ENCODE results near the gene KCNAB1.

Gene KCNAB1

DNA sequence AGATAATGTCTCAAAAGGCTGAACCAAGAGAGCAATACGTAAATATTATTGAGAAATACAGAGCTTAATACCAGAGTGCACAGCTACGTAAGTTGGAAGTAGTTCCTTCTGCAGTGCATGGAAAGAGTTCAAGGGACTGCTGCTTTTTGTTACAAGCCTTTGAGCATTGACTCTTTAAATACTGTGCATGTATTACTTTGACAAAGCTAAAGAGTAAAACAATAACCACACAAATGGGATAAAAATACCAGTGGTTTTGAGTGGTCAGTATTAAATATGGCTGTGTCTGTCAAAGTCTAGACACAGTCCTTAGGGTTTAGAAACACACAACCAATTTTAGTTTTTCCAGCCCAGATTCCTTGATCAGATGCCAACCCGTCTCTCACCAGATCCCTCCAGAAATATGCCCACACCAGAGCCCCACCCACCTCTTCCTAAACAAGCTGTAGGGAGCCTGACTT, 372.5 kb downstream of the KCNAB1 start:
- Histone ChIP-seq H3K4me3 (ENCODE audit: control insufficient read depth in 1 of 7, extremely low read depth in 1 of 7, insufficient read depth in 4 of 7, low read depth in 2 of 7, low read length in 6 of 7) (no peak overlapping the region), H3K27me3 (replicated peaks in 2 of 5; ENCODE audit: control insufficient read depth in 4 of 5, insufficient read depth in 5 of 5, low read length in 4 of 5) (no peaks in the 10 kb centered on the region), H3K36me3 (ENCODE audit: control insufficient read depth in 4 of 4, insufficient read depth in 4 of 4, low read length in 3 of 4) (no peaks in the 10 kb centered on the region), H3K27ac (ENCODE audit: insufficient read depth in 1 of 2, low read depth in 1 of 2, low read length in 2 of 2, poor library complexity in 1 of 2, severe bottlenecking in 2 of 2) (no peak overlapping the region), H3K4me1 (ENCODE audit: control extremely low read depth in 1 of 4, control insufficient read depth in 4 of 4, insufficient read depth in 4 of 4, low read length in 3 of 4) (peaks cover 0 to 3% (median 0%) of the 10 kb centered on the region in 4 experiments), H3K9me3 (ENCODE audit: control extremely low read depth in 1 of 5, control insufficient read depth in 4 of 5, insufficient read depth in 2 of 5, low read depth in 1 of 5, low read length in 4 of 5) (peaks cover 0 to 3% (median 0%) of the 10 kb centered on the region in 5 experiments)
- 100% methylated on average over 2 of the region's 3 CpGs for WGBS (ENCODE audit: insufficient coverage)
- ChIA-PET CTCF (interaction anchor here (0.6 to 1.7 kb wide), 8 partner anchors 8 to 341 kb away, joined by 3 to 7 read pairs (median 3); no protein-coding TSS in a partner anchor), POLR2A (no interaction called here)
- no peak for DNase-seq

DNA sequence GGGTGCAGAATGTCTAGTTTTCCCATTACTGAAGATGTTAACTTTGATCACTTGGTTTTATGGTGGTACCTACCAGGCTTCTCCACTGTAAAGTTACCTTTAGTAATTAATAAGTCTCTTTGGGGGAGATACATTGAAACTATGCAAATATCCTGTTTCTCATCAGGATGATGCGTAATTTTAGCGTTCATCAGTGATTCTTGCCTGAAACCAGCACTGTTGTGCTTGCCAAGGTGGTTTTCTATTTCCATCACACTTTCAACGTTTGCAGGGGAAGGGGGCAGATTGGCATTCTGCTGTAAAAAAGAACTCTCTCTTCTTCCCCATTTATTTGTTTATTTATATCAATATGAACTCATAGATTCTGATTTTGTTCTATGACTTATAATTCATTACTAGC, 373.5 kb downstream of the KCNAB1 start:
- Histone ChIP-seq H3K36me3 (ENCODE audit: control insufficient read depth in 4 of 4, insufficient read depth in 4 of 4, low read length in 3 of 4) (no peaks in the 10 kb centered on the region), H3K27me3 (replicated peaks in 2 of 5; ENCODE audit: control insufficient read depth in 4 of 5, insufficient read depth in 5 of 5, low read length in 4 of 5) (no peaks in the 10 kb centered on the region), H3K4me1 (ENCODE audit: control extremely low read depth in 1 of 4, control insufficient read depth in 4 of 4, insufficient read depth in 4 of 4, low read length in 3 of 4) (peaks cover 0 to 3% (median 0%) of the 10 kb centered on the region in 4 experiments), H3K9me3 (ENCODE audit: control extremely low read depth in 1 of 5, control insufficient read depth in 4 of 5, insufficient read depth in 2 of 5, low read depth in 1 of 5, low read length in 4 of 5) (peaks cover 0 to 3% (median 0%) of the 10 kb centered on the region in 5 experiments), H3K4me3 (ENCODE audit: control insufficient read depth in 1 of 7, extremely low read depth in 1 of 7, insufficient read depth in 4 of 7, low read depth in 2 of 7, low read length in 6 of 7) (no peak overlapping the region), H3K27ac (ENCODE audit: insufficient read depth in 1 of 2, low read depth in 1 of 2, low read length in 2 of 2, poor library complexity in 1 of 2, severe bottlenecking in 2 of 2) (no peak overlapping the region)
- no peak for DNase-seq
- 100% methylated on average over 2 of the region's 3 CpGs for WGBS (ENCODE audit: insufficient coverage)
- ChIA-PET POLR2A (no interaction called here), CTCF (interaction anchor here (1.0 to 1.6 kb wide), 2 partner anchors 11 to 16 kb away, joined by 3 to 4 read pairs; no protein-coding TSS in a partner anchor)

DNA sequence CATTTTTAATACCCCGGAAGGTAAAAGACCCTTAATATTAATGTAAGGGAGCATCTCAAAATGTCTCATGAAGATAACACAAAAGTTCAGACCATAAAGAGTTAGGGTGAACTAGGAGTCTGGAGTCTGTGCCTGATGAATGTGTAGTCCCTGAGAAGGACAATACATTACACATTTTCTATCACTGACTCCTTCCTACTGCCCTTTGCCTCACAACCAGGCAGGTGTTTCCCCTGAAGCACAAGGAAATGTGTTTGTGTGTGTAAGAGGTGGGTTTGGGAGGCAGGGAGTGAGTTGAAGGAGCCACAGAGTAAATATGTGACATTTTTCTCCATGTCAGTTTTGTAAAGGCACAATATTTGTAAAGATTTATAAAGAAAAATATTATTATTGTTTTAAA, 375.4 kb downstream of the KCNAB1 start:
- Histone ChIP-seq H3K4me1 (ENCODE audit: control extremely low read depth in 1 of 4, control insufficient read depth in 4 of 4, insufficient read depth in 4 of 4, low read length in 3 of 4) (peaks cover 0 to 3% (median 0%) of the 10 kb centered on the region in 4 experiments), H3K27me3 (replicated peaks in 2 of 5; ENCODE audit: control insufficient read depth in 4 of 5, insufficient read depth in 5 of 5, low read length in 4 of 5) (no peaks in the 10 kb centered on the region), H3K4me3 (ENCODE audit: control insufficient read depth in 1 of 7, extremely low read depth in 1 of 7, insufficient read depth in 4 of 7, low read depth in 2 of 7, low read length in 6 of 7) (no peak overlapping the region), H3K36me3 (ENCODE audit: control insufficient read depth in 4 of 4, insufficient read depth in 4 of 4, low read length in 3 of 4) (no peaks in the 10 kb centered on the region), H3K9me3 (ENCODE audit: control extremely low read depth in 1 of 5, control insufficient read depth in 4 of 5, insufficient read depth in 2 of 5, low read depth in 1 of 5, low read length in 4 of 5) (peaks cover 0 to 3% (median 0%) of the 10 kb centered on the region in 5 experiments), H3K27ac (ENCODE audit: insufficient read depth in 1 of 2, low read depth in 1 of 2, low read length in 2 of 2, poor library complexity in 1 of 2, severe bottlenecking in 2 of 2) (no peak overlapping the region)
- no peak for DNase-seq
- CTCF ChIA-PET = no interaction called here
- WGBS (ENCODE audit: insufficient coverage) = no CpG with 5 or more reads among the region's 1 CpG
- POLR2A ChIA-PET = no interaction called here

DNA sequence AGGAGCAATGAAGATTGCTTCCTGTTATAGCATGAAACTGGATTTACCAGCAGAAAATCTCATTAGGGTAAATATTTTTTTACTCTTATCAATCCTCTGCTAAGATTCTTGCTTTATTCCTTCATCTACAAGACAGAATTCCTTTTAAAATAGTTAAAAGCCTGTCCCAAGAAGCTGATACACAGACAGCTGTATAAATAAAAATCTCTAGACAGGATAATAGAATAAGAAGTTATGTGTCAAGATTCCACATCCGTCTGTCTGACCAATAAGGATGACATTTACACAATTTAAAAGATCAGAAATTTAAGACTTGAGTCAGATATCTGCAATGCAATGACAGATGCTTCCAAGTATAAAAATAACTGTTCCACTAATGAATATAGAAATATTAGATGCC, 376.9 kb downstream of the KCNAB1 start:
- Histone ChIP-seq H3K4me1 (ENCODE audit: control extremely low read depth in 1 of 4, control insufficient read depth in 4 of 4, insufficient read depth in 4 of 4, low read length in 3 of 4) (no peaks in the 10 kb centered on the region), H3K36me3 (ENCODE audit: control insufficient read depth in 4 of 4, insufficient read depth in 4 of 4, low read length in 3 of 4) (no peaks in the 10 kb centered on the region), H3K9me3 (ENCODE audit: control extremely low read depth in 1 of 5, control insufficient read depth in 4 of 5, insufficient read depth in 2 of 5, low read depth in 1 of 5, low read length in 4 of 5) (peaks cover 0 to 3% (median 0%) of the 10 kb centered on the region in 5 experiments), H3K27ac (ENCODE audit: insufficient read depth in 1 of 2, low read depth in 1 of 2, low read length in 2 of 2, poor library complexity in 1 of 2, severe bottlenecking in 2 of 2) (no peak overlapping the region), H3K4me3 (ENCODE audit: control insufficient read depth in 1 of 7, extremely low read depth in 1 of 7, insufficient read depth in 4 of 7, low read depth in 2 of 7, low read length in 6 of 7) (no peak overlapping the region), H3K27me3 (replicated peaks in 2 of 5; ENCODE audit: control insufficient read depth in 4 of 5, insufficient read depth in 5 of 5, low read length in 4 of 5) (no peaks in the 10 kb centered on the region)
- no CpG with 5 or more reads among the region's 1 CpG for WGBS (ENCODE audit: insufficient coverage)
- ChIA-PET CTCF (interaction anchor here (1.3 to 1.6 kb wide), 2 partner anchors 22 to 47 kb away, joined by 3 to 4 read pairs; no protein-coding TSS in a partner anchor), POLR2A (no interaction called here)
- DNase-seq = no peak

DNA sequence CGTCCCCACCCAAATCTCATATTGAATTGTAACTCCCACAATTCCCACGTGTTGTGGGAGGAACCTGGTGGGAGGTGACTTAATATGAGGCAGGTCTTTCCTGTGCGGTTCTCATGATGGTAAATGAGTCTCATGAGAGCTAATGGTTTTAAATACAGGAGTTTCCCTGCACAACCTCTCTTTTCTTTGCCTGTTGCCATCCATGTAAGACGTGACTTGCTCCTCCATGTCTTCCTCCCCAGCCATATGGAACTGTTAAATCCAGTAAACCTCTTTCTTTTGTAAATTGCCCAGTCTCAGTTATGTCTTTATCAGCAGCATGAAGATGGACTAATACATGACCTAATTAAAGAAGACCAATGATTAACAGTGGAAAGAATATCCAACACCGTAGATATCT, 377.9 kb downstream of the KCNAB1 start:
- no CpG with 5 or more reads among the region's 5 CpGs for WGBS (ENCODE audit: insufficient coverage)
- CTCF ChIA-PET = interaction anchor here (1.3 to 1.6 kb wide), 3 partner anchors 23 to 346 kb away, joined by 3 to 4 read pairs (median 3); no protein-coding TSS in a partner anchor
- Histone ChIP-seq H3K9me3 (ENCODE audit: control extremely low read depth in 1 of 5, control insufficient read depth in 4 of 5, insufficient read depth in 2 of 5, low read depth in 1 of 5, low read length in 4 of 5) (peaks cover 0 to 3% (median 0%) of the 10 kb centered on the region in 5 experiments), H3K27ac (ENCODE audit: insufficient read depth in 1 of 2, low read depth in 1 of 2, low read length in 2 of 2, poor library complexity in 1 of 2, severe bottlenecking in 2 of 2) (no peak overlapping the region), H3K4me1 (ENCODE audit: control extremely low read depth in 1 of 4, control insufficient read depth in 4 of 4, insufficient read depth in 4 of 4, low read length in 3 of 4) (no peaks in the 10 kb centered on the region), H3K4me3 (ENCODE audit: control insufficient read depth in 1 of 7, extremely low read depth in 1 of 7, insufficient read depth in 4 of 7, low read depth in 2 of 7, low read length in 6 of 7) (no peak overlapping the region), H3K36me3 (ENCODE audit: control insufficient read depth in 4 of 4, insufficient read depth in 4 of 4, low read length in 3 of 4) (no peaks in the 10 kb centered on the region), H3K27me3 (replicated peaks in 2 of 5; ENCODE audit: control insufficient read depth in 4 of 5, insufficient read depth in 5 of 5, low read length in 4 of 5) (no peaks in the 10 kb centered on the region)
- DNase-seq = no peak
- POLR2A ChIA-PET = no interaction called here

DNA sequence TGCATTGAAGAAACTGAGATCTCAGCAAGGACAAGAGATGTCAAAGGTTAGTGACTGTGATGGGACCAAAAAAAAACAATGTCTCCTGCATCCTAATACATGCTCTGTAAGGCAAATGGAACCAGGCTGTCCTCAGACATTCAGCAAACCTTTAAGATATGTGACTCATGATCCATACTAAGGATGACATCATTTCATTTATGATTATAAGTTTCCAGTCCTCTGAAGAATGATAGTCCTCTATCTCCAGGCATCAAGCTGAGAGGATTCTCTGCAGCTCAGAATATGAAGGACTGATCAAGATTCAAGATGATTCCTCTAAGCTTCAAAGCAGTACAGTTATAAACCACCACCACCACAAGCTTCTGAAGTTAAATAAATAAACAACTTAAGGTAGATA, 386.9 kb downstream of the KCNAB1 start:
- H3K27ac ChIP-seq (ENCODE audit: insufficient read depth in 1 of 2, low read depth in 1 of 2, low read length in 2 of 2, poor library complexity in 1 of 2, severe bottlenecking in 2 of 2) = no peak overlapping the region
- H3K4me1 ChIP-seq (ENCODE audit: control extremely low read depth in 1 of 4, control insufficient read depth in 4 of 4, insufficient read depth in 4 of 4, low read length in 3 of 4) = no peaks in the 10 kb centered on the region
- ChIA-PET POLR2A (interaction anchor here (1.1 kb wide), 1 partner anchor 47 kb away, joined by 3 read pairs; no protein-coding TSS in a partner anchor), CTCF (interaction anchor here (1.1 to 7.8 kb wide), 10 partner anchors 15 to 630 kb away, joined by 3 to 72 read pairs (median 7); no protein-coding TSS in a partner anchor)
- H3K27me3 ChIP-seq (replicated peaks in 2 of 5; ENCODE audit: control insufficient read depth in 4 of 5, insufficient read depth in 5 of 5, low read length in 4 of 5) = peaks cover 0 to 3% (median 0%) of the 10 kb centered on the region in 5 experiments
- no peaks in the 10 kb centered on the region for H3K36me3 ChIP-seq (ENCODE audit: control insufficient read depth in 4 of 4, insufficient read depth in 4 of 4, low read length in 3 of 4)
- no peak overlapping the region for H3K4me3 ChIP-seq (ENCODE audit: control insufficient read depth in 1 of 7, extremely low read depth in 1 of 7, insufficient read depth in 4 of 7, low read depth in 2 of 7, low read length in 6 of 7)
- no peak for DNase-seq
- H3K9me3 ChIP-seq (ENCODE audit: control extremely low read depth in 1 of 5, control insufficient read depth in 4 of 5, insufficient read depth in 2 of 5, low read depth in 1 of 5, low read length in 4 of 5) = no peaks in the 10 kb centered on the region
